ENCODE results near the gene SLC1A1.
"Not testable (repeated sequence)": the region's sequence is repeated elsewhere in the genome, so short reads cannot be mapped to it uniquely, and the experiment has no call there.

GRCh38 chr9:4530831-4531230 lies 40.6 kb downstream of the SLC1A1 start:
- TF ChIP-seq, protein P1, sequence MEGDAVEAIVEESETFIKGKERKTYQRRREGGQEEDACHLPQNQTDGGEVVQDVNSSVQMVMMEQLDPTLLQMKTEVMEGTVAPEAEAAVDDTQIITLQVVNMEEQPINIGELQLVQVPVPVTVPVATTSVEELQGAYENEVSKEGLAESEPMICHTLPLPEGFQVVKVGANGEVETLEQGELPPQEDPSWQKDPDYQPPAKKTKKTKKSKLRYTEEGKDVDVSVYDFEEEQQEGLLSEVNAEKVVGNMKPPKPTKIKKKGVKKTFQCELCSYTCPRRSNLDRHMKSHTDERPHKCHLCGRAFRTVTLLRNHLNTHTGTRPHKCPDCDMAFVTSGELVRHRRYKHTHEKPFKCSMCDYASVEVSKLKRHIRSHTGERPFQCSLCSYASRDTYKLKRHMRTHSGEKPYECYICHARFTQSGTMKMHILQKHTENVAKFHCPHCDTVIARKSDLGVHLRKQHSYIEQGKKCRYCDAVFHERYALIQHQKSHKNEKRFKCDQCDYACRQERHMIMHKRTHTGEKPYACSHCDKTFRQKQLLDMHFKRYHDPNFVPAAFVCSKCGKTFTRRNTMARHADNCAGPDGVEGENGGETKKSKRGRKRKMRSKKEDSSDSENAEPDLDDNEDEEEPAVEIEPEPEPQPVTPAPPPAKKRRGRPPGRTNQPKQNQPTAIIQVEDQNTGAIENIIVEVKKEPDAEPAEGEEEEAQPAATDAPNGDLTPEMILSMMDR (IDR thresholded peaks at IDR 0.05) = not testable (repeated sequence)
- not testable (repeated sequence) for TF ChIP-seq POLR2A (IDR thresholded peaks at IDR 0.05)

Measured in esophagus squamous epithelium (tissue), 4 donors.